GM12801 (cell line): ENCODE results near the gene TMEM204.

Experiments used
- TF ChIP-seq, protein P1 (sequence below): IDR thresholded peaks from one replicate; pipeline ENCODE4 v1.5.1; 2011; ENCODE audit warnings: control low read depth; ENCODE audit not compliant: insufficient read length; ENCODE audit errors: extremely low read depth

The TMEM204 gene

DNA sequence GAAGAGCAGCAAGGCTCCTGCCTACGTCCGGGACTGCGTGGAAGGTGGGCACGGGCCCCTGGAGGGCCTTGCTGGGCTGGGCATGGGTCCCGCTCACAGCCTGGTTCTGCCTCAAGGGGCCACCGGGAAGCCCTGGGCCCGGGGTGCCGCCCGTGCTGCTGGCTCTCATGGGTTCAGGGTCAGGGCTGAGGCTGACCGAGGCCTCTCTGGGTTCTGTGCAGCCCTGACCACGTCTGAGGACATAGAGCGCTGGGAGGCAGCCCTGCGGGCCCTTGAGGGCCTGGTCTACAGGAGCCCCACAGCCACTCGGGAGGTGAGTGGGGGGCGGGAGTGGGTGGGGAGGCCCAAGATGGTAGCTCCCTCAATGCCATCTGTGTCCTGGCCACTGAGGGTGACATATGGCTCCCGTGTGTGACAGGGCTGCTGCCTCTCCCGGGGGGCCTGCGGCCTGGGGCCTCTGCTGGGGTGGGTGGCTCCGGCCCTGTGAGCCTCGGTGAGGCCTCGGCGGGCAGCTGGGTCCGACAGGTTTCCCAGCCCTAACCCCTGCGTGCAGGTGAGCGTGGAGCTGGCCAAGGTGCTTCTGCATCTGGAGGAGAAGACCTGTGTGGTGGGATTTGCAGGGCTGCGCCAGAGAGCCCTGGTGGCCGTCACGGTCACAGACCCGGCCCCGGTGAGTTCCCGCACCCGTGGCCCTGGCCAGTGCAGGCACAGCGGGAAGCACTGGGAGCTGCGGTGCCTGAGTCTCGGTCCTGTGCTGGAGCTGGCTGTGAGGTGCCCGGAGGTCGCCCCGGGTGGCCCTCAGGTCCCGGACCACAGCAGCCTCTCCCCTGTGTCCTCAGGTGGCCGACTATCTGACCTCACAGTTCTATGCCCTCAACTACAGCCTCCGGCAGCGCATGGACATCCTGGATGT, 31.1 kb upstream of the TMEM204 start:
- TF ChIP-seq, protein P1, sequence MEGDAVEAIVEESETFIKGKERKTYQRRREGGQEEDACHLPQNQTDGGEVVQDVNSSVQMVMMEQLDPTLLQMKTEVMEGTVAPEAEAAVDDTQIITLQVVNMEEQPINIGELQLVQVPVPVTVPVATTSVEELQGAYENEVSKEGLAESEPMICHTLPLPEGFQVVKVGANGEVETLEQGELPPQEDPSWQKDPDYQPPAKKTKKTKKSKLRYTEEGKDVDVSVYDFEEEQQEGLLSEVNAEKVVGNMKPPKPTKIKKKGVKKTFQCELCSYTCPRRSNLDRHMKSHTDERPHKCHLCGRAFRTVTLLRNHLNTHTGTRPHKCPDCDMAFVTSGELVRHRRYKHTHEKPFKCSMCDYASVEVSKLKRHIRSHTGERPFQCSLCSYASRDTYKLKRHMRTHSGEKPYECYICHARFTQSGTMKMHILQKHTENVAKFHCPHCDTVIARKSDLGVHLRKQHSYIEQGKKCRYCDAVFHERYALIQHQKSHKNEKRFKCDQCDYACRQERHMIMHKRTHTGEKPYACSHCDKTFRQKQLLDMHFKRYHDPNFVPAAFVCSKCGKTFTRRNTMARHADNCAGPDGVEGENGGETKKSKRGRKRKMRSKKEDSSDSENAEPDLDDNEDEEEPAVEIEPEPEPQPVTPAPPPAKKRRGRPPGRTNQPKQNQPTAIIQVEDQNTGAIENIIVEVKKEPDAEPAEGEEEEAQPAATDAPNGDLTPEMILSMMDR, result no peak

DNA sequence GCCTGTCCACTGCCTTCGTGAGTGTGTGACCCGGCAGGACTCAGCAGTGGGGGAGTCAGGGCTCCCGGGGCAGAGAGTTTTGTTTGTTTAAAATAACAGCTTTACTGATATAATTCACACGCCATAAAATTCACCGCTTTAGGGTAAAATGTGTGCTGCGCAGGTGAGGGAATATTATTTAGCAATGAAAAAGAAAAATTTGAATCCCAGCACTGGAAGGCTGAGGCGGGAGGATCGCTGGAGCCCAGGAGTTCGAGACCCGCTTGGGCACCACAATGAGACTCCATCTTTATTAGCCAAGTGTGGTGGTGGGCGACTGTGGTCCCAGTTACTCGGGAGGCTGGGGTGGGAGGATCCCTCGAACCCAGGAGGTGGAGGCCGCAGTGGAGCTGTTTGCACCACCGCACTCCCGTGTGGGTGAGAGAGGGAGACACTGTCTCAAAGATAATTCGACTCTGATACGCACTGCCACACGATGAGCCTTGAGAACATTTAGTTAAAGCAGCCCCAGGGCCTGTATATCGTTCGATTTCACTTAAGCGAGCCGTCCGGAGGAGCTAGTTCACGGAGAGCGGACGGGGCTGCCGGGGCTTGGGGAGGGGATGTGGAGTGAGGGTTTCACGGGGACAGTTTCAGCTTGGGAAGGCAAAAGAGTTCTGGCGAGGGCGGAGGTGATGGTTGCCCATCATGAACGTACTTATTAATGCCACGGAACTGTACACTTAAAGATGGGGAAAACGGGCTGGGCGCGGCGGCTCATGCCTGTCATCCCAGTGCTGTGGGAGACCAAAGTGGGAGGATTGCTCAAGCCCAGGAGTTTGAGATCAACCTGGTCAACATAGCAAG, 30.1 kb upstream of the TMEM204 start:
- TF ChIP-seq, protein P1, result no peak

DNA sequence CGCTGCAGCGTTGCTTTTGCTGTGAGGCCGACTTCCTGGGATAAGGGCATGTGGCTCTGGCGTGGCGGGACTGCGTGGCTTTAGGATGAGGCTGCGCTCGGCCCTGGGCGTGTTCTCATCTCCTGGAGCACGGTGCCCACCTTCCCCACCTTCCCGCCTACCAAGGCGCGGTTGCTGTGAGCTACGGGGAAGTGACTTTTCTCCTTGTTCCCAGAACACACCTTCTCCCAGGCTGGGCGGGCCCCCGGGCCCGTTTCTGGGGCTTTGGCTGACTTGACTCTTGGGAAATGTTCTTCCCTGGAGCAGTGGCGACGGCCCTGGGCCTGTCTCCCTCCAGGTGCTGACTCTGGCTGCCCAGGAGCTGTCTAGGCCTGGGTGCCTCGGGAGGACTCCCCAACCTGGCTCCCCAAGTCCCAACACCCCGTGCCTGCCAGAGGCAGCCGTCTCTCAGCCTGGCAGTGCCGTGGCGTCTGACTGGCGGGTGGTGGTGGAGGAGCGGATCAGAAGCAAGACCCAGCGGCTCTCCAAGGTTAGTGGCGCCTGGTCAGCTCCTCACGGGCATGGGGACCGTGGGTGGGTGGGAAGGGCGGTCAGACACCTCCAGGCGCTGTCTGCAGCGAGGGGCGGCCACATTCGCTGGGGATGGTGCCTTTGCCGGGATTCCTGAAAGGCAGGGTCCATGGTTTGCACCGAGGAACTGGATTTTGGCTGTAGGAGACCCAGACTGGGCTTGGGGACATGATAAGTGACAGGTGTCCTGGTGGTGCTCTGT, 28.2 kb upstream of the TMEM204 start:
- TF ChIP-seq, protein P1, result no peak

- TF ChIP-seq, protein P1, result no peak
Observed at GRCh38 chr16:1505912-1506311, 27.6 kb upstream of the TMEM204 start.

DNA sequence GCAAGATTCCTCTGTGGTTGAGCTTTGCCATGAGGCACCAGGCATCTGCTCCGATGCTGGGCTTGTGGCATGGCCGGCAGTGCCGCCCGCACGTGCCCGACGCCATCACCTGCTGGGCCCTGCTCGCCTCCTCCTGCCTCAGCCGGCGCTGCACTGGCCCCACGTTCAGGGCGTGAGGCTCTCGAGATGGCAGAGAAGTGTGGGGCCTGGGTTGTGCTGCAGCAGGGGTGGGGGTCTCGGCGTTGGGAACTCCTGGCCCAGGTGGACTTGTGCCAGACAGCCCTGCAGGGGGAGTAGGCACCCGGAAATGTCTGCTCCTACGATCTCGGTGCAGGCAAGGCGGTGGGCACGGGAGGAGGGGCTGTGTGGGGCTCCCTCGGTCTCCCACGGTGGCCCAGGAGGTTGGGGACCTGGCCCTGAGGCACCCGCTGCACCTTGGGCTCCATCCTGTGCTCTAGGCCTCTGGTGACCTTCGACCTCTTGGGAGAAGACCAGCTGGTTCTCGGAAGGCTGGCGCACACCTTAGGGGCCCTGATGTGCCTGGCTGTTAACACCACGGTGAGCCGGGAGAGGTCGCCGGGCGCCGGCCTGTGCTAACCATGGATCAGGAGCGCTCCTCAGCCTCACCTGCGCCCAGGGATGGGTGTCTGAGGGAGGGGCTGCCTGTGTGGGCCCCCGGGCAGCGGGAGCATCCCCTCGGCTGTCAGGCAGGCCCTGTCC, 26.8 kb upstream of the TMEM204 start:
- TF ChIP-seq, protein P1, result no peak

GRCh38 chr16:1508494-1509187, 24.8 kb upstream of the TMEM204 start:
- TF ChIP-seq, protein P1, result no peak
